ENCODE data around the gene POLR2C.

DNA sequence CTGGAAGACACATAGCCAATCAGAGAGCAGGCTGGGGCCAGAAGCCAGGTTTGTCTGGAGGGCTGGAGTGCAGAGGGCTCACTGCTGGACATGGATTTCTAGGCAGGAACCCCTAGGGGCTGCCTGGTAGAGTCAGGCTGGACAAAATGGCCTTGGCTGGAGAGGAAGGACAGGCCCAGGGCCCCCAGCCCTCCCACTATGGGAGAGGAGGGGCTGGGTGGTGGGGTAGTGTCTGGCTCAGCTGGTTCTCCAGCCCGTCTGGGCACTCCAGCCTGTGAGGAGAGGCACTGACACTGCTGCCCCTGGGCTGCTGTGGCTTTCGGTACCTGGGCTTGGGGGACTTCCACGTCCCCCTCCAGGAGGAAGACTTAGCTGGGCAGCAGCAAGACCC is 45.6 kb downstream of the POLR2C start:
- TF ChIP-seq, protein P1, sequence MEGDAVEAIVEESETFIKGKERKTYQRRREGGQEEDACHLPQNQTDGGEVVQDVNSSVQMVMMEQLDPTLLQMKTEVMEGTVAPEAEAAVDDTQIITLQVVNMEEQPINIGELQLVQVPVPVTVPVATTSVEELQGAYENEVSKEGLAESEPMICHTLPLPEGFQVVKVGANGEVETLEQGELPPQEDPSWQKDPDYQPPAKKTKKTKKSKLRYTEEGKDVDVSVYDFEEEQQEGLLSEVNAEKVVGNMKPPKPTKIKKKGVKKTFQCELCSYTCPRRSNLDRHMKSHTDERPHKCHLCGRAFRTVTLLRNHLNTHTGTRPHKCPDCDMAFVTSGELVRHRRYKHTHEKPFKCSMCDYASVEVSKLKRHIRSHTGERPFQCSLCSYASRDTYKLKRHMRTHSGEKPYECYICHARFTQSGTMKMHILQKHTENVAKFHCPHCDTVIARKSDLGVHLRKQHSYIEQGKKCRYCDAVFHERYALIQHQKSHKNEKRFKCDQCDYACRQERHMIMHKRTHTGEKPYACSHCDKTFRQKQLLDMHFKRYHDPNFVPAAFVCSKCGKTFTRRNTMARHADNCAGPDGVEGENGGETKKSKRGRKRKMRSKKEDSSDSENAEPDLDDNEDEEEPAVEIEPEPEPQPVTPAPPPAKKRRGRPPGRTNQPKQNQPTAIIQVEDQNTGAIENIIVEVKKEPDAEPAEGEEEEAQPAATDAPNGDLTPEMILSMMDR (IDR thresholded peaks at IDR 0.05) = no peak
- no peak for TF ChIP-seq POLR2A (IDR thresholded peaks at IDR 0.05)
